IPS-18c (cell line): Measurements from ENCODE around the gene FBF1.

Experiments
- H3K4me3 ChIP-seq: 2 replicates; pipeline ENCODE4 v1.7.0; 2013; ENCODE audit warnings: low read depth, mild to moderate bottlenecking, low read length, moderate library complexity; ENCODE audit not compliant: insufficient read depth
- H3K9me3 ChIP-seq: one replicate; pipeline ENCODE4 v1.6.1; 2013; ENCODE audit warnings: mild to moderate bottlenecking, low read length, moderate library complexity; ENCODE audit not compliant: control insufficient read depth, insufficient read depth

FBF1 gene

DNA sequence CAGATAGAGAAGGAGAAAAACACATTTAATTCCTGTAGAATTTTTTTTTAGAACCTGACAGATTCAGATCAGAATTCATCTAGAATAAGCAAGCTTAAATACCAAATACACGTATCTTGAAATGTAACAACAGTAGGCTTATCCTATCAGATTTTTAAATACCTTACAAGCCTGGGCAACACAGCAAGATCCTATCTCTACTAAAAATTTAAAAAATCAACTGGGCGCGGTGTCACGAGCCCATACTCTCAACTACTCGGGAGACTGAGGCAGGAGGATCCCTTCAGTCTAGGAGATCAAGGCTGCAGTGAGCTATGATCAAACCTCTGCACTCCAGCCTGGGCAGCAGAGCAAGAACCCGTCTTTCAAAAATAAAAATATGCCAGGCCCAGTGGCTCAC is 24.6 kb upstream of the FBF1 start:
- Histone ChIP-seq H3K9me3 (no peaks in the 10 kb centered on the region), H3K4me3 (no peak overlapping the region)

DNA sequence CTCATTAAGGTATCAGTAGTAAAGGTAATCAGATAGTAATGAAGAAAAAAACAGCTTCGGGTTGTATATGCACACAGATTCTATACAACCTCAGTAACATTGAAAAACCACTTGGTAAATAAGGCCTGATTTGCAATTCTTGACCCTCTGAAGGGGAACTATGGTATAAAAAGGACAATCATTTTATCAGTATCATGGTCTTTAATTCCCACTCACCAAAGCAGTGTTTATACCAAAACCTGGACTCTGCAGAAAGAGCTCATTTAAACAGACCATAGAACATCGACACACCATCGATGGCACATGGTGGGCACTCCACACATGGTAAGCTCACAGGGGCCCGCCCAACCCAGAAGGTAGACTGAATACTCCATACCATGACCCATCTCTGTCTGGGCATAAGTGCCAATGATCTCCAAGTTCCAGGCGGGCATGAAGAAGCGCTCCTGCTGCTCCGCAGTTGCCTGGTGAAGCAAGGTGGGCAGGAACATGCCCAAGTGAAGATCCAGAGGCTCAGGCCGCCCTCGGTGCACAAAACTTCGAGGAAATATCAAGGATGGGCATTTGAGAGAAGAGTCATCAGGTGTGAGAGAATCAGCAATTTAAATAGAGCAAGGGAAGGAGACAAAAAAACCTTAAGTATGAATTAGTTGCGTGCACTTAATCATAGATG is 19.1 kb upstream of the FBF1 start:
- no peaks in the 10 kb centered on the region for H3K9me3 ChIP-seq
- H3K4me3 ChIP-seq: no peak overlapping the region

DNA sequence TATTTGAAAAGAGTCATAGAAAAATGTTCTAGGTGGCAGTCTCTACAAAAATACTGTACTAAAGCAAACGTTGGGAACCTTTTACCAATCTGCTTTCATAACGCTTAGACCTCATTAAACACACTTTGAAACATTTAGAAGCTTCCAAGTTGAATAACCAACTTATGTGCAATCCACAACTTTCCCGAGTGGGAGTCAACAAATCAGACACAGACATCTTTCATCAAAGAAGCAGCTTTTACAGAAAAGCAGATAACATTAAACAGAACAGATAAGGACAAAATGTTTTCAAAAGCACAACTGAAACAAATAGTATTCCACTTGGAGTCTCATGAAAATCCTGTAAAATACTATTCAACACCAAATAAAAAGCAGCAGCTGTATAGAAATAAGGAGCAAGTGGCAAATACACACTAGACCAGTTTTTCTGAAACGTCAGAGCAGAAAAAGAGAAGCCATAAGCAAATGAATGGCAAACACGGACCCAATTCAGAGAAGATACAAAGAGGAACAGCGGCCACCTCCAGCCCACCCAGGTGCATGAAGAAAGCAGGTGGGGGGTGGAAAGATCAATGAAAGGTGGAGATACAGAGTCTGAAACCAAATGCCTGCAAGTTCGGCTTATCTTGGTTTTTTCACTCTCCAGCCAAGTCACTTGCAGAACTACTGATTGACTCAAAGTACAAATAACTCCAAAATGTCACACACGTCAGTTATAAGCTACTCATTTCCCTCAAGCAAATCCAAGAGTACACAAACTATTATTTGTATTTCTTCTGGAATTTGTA is 18.4 kb upstream of the FBF1 start:
- Histone ChIP-seq H3K4me3 (no peak overlapping the region), H3K9me3 (no peaks in the 10 kb centered on the region)

GRCh38 chr17:75950855-75951554 is 10.2 kb upstream of the FBF1 start:
- Histone ChIP-seq H3K4me3 (no peak overlapping the region), H3K9me3 (no peaks in the 10 kb centered on the region)

- Histone ChIP-seq H3K9me3 (no peaks in the 10 kb centered on the region), H3K4me3 (no peak overlapping the region)
These were observed 9.6 kb upstream of the FBF1 start for GRCh38 chr17:75950421-75950820.

DNA sequence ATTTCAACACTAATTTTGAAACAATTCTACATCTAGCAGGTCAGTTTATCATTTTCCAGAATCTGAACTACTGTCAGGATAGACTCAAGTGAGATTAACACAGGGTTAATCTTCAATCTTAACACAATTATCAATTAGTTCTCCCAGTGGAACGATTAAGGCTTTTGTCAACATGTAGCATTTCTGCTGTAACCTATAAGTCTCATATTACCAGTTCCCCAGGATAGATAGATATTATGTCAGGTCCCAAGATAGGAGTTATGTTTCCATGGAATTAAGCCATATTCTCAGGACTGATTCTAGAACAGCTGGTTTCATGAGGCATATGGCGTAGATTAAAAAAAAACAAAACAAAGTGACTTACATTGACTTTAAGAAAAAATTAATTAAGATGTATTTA is 4.4 kb upstream of the FBF1 start:
- H3K9me3 ChIP-seq: no peaks in the 10 kb centered on the region
- H3K4me3 ChIP-seq: no peak overlapping the region

- Histone ChIP-seq H3K9me3 (no peaks in the 10 kb centered on the region), H3K4me3 (no peak overlapping the region)
These were observed 2.6 kb upstream of the FBF1 start for GRCh38 chr17:75943491-75943890.

GRCh38 chr17:75942473-75942872 is 1.6 kb upstream of the FBF1 start:
- no peak overlapping the region for H3K4me3 ChIP-seq
- no peaks in the 10 kb centered on the region for H3K9me3 ChIP-seq

DNA sequence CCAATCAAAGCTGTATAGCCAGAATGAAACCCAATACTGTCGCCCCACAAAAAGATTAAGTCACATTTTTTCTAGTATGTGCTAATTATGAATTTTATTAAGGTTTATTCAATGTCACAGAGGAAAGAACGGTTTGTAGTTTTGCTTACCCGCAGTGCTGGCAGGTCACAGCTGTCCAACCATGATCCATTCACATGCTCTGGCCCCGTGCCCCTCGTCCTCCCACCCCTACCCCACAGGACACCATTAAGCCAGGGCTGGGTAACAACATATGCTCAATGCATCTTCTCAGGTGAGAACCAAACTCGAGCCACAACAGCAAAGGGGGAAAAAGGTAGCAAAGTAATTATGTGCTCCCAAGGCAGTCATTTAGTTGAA is 589 bp upstream of the FBF1 start:
- Histone ChIP-seq H3K9me3 (no peaks in the 10 kb centered on the region), H3K4me3 (no peak overlapping the region)

GRCh38 chr17:75937652-75938051 is 3.2 kb downstream of the FBF1 start:
- Histone ChIP-seq H3K4me3 (no peak overlapping the region), H3K9me3 (no peaks in the 10 kb centered on the region)

DNA sequence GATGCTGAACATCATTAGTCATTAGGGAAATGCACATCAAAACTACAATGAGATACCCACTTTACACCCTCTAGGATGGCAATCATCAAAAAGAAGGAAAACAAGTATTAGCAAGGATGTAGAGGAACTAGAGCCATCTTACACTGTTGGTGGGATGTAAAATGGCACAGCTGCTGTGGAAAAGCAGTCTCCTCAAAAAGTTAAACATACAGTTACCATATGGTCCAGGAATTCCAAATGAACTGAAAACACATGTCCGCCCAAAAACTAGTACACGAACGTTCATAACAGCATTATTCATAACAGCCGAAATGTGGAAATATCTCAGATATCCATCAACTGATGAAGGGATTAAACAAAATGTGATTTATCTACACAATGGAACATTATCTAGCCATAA is 7.0 kb downstream of the FBF1 start:
- Histone ChIP-seq H3K9me3 (no peaks in the 10 kb centered on the region), H3K4me3 (no peak overlapping the region)

DNA sequence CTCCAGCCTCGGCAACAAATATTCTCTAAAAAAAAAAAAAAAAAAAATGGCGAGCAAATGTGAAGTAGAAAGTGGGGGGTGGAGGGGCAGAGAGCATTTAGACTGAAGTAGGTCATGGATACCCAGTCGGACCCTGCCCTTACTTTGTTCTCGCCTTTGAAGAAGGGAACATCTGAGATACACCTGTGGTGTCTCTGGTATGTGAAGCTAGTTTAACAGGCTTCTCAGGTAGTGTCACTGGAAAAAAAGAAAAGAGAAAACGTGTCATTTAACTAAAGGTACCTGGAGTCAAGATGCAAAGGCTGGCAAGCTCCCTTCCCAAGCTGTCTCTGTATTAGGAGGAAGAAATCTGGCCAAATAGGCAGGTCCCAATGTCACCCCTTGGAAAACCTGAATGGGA is 8.0 kb downstream of the FBF1 start:
- Histone ChIP-seq H3K9me3 (no peaks in the 10 kb centered on the region), H3K4me3 (no peak overlapping the region)

GRCh38 chr17:75931062-75931461 is 9.8 kb downstream of the FBF1 start:
- Histone ChIP-seq H3K4me3 (no peak overlapping the region), H3K9me3 (no peaks in the 10 kb centered on the region)

GRCh38 chr17:75927286-75927922 is 13.4 kb downstream of the FBF1 start:
- no peak overlapping the region for H3K4me3 ChIP-seq

DNA sequence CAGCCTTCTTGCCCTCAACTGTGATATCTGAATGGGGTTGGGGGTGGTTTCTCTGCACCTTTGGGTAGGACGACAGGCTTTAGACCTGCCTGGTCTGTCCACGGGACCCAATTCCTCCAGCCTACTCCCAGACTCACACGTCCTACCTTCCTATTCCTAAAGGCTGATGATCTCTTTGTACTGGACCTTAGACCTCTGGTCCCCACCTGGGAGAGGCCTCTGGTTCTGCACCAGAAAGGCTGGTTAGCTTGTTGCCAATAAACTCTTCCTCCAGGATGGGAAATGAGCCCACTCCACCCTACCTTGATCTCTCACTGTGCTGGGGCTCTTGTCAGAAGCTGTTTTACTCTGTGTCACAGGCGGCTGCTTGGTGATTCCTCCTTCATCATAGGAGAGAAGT is 14.4 kb downstream of the FBF1 start:
- Histone ChIP-seq H3K4me3 (no peak overlapping the region), H3K9me3 (no peaks in the 10 kb centered on the region)

More at GRCh38 chr17:75927286-75927922, 13.4 kb downstream of the FBF1 start:
- no peaks in the 10 kb centered on the region for H3K9me3 ChIP-seq

GRCh38 chr17:75925912-75926311 is 14.9 kb downstream of the FBF1 start:
- Histone ChIP-seq H3K4me3 (no peak overlapping the region), H3K9me3 (no peaks in the 10 kb centered on the region)

- Histone ChIP-seq H3K9me3 (no peaks in the 10 kb centered on the region), H3K4me3 (no peak overlapping the region)
These were observed 15.7 kb downstream of the FBF1 start for GRCh38 chr17:75925103-75925502.
